Measurements from ENCODE around the gene PDZD2.

The PDZD2 gene

DNA sequence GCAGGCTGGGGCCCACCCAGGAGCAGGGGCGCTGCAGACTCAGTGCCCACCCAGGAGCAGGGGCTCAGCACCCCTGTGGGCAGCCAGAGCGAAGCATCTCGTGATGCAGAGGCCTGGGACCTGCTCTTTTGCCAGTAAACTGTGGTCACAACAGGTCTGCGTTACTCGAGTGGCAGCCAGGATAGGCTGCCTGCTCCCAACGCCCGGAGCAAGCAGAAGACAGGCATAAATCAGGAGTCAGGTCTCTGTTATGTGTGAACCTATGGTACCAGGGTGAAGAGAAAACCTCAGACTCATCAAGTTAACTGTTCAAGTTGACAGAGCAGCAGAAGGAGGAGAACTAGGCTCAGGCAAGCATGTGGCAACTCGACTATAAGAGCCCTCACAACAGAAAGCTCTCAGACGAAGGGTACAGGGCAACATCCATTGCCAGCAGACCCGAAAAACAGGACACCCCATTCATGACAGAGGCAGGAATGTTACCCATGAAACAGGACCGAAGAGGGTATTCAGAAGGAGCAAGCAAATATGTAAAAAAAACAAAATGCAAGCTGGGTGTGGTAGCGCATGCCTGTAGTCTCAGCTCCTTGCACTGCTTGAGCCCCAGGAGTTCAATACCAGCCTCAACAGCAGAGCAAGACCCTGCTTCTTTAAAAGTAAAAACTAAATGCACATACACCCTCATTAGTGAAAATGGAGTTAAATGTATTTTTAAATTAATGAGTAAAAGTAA lies 463.5 kb downstream of the PDZD2 start:
- no peaks in the 10 kb centered on the region for H3K79me2 ChIP-seq (ENCODE audit: control insufficient read depth, low read length)
- H4K20me1 ChIP-seq (ENCODE audit: control insufficient read depth, insufficient read depth, low read depth, low read length), result no peaks in the 10 kb centered on the region
- no peaks in the 10 kb centered on the region for H3K9me3 ChIP-seq (ENCODE audit: control insufficient read depth, insufficient read depth, low read length)
- H3K9me2 ChIP-seq (replicated peaks; ENCODE audit: control insufficient read depth, low read length), result no peaks in the 10 kb centered on the region
- H3F3A ChIP-seq (ENCODE audit: control insufficient read depth, insufficient read depth), result no peaks in the 10 kb centered on the region
- peaks cover 67% of the 10 kb centered on the region for H3K36me3 ChIP-seq (ENCODE audit: control insufficient read depth, low read length)
- H3K4me1 ChIP-seq (ENCODE audit: control insufficient read depth, low read length), result no peaks in the 10 kb centered on the region
- H3K27me3 ChIP-seq (ENCODE audit: control insufficient read depth, low read length), result no peaks in the 10 kb centered on the region
- H3K27ac ChIP-seq (ENCODE audit: low read depth, low read length), result no peak overlapping the region
- H3K4me3 ChIP-seq (ENCODE audit: low read length), result no peak overlapping the region
- TF ChIP-seq, protein P1, sequence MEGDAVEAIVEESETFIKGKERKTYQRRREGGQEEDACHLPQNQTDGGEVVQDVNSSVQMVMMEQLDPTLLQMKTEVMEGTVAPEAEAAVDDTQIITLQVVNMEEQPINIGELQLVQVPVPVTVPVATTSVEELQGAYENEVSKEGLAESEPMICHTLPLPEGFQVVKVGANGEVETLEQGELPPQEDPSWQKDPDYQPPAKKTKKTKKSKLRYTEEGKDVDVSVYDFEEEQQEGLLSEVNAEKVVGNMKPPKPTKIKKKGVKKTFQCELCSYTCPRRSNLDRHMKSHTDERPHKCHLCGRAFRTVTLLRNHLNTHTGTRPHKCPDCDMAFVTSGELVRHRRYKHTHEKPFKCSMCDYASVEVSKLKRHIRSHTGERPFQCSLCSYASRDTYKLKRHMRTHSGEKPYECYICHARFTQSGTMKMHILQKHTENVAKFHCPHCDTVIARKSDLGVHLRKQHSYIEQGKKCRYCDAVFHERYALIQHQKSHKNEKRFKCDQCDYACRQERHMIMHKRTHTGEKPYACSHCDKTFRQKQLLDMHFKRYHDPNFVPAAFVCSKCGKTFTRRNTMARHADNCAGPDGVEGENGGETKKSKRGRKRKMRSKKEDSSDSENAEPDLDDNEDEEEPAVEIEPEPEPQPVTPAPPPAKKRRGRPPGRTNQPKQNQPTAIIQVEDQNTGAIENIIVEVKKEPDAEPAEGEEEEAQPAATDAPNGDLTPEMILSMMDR (IDR thresholded peaks at IDR 0.05; ENCODE audit: low read depth, low read length, poor library complexity, severe bottlenecking), result no peak
- no peak for TF ChIP-seq EZH2phosphoT487 (IDR thresholded peaks at IDR 0.05; ENCODE audit: borderline replicate concordance, low read length)
- no peak overlapping the region for H3K4me2 ChIP-seq (ENCODE audit: low read length)

DNA sequence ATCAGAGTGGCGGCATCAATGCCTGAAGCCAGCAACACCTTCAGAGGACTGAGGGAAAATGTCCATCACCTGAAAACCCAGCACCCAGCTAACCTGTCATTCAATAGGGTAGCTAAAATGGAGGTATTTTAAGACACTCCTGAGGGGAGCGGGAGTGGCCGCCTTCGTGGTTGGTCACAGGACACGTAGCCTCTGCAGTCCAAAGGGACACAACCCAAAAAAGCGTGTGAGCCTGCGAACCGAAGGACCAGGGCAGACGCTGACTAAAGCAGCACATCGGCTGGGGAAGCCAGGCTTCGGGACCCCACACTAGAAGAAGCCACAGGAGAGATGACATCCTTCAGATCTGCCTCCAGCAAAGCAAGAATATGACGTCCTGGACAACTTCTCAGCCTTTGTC lies 464.6 kb downstream of the PDZD2 start:
- H3K36me3 ChIP-seq (ENCODE audit: control insufficient read depth, low read length), result peaks cover 69% of the 10 kb centered on the region
- H4K20me1 ChIP-seq (ENCODE audit: control insufficient read depth, insufficient read depth, low read depth, low read length), result no peaks in the 10 kb centered on the region

DNA sequence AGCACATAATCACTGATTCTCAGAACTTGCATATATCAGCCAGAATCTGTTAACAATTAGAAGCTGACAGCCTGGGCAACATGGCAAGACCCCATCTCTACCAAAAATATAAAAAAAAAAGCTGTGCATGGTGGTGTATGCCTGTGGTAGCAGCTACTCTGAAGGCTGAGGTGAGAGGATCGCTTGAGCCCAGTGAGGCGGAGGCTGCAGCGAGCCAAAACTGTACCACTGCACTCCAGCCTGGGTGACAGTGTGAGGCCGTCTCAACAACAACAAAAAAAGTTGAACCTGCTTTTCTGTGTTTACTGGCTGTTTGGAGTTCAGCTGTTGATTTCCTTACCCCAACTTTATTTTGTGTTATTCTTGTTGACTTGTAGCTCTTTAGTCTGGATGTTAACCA lies 468.4 kb downstream of the PDZD2 start:
- Histone ChIP-seq H3K4me1 (ENCODE audit: control insufficient read depth, low read length) (no peaks in the 10 kb centered on the region), H3K36me3 (ENCODE audit: control insufficient read depth, low read length) (peaks cover 70% of the 10 kb centered on the region), H3K27me3 (ENCODE audit: control insufficient read depth, low read length) (no peaks in the 10 kb centered on the region), H4K20me1 (ENCODE audit: control insufficient read depth, insufficient read depth, low read depth, low read length) (no peaks in the 10 kb centered on the region), H3K9me2 (replicated peaks; ENCODE audit: control insufficient read depth, low read length) (no peaks in the 10 kb centered on the region), H3K79me2 (ENCODE audit: control insufficient read depth, low read length) (no peaks in the 10 kb centered on the region), H3K27ac (ENCODE audit: low read depth, low read length) (no peak overlapping the region), H3K9me3 (ENCODE audit: control insufficient read depth, insufficient read depth, low read length) (no peaks in the 10 kb centered on the region), H3F3A (ENCODE audit: control insufficient read depth, insufficient read depth) (peaks cover 4% of the 10 kb centered on the region; the same call in 1 of the 2 replicates), H3K4me3 (ENCODE audit: low read length) (no peak overlapping the region), H3K4me2 (ENCODE audit: low read length) (no peak overlapping the region)
- no peak for TF ChIP-seq EZH2phosphoT487 (IDR thresholded peaks at IDR 0.05; ENCODE audit: borderline replicate concordance, low read length)
- TF ChIP-seq, protein P1 (IDR thresholded peaks at IDR 0.05; ENCODE audit: low read depth, low read length, poor library complexity, severe bottlenecking), result no peak

More for the DNA sequence above, 464.6 kb downstream of the PDZD2 start:
- H3K27me3 ChIP-seq (ENCODE audit: control insufficient read depth, low read length), result no peaks in the 10 kb centered on the region
- TF ChIP-seq, protein P1 (IDR thresholded peaks at IDR 0.05; ENCODE audit: low read depth, low read length, poor library complexity, severe bottlenecking), result no peak
- no peaks in the 10 kb centered on the region for H3K4me1 ChIP-seq (ENCODE audit: control insufficient read depth, low read length)
- H3K4me2 ChIP-seq (ENCODE audit: low read length), result no peak overlapping the region
- H3K4me3 ChIP-seq (ENCODE audit: low read length), result no peak overlapping the region
- H3K27ac ChIP-seq (ENCODE audit: low read depth, low read length), result no peak overlapping the region
- no peaks in the 10 kb centered on the region for H3K9me2 ChIP-seq (replicated peaks; ENCODE audit: control insufficient read depth, low read length)
- H3K9me3 ChIP-seq (ENCODE audit: control insufficient read depth, insufficient read depth, low read length), result no peaks in the 10 kb centered on the region
- peaks cover 4% of the 10 kb centered on the region; the same call in 1 of the 2 replicates for H3F3A ChIP-seq (ENCODE audit: control insufficient read depth, insufficient read depth)
- H3K79me2 ChIP-seq (ENCODE audit: control insufficient read depth, low read length), result no peaks in the 10 kb centered on the region

Measured in DOHH2 (cell line).